ENCODE data around the gene SLAIN1.

DNA sequence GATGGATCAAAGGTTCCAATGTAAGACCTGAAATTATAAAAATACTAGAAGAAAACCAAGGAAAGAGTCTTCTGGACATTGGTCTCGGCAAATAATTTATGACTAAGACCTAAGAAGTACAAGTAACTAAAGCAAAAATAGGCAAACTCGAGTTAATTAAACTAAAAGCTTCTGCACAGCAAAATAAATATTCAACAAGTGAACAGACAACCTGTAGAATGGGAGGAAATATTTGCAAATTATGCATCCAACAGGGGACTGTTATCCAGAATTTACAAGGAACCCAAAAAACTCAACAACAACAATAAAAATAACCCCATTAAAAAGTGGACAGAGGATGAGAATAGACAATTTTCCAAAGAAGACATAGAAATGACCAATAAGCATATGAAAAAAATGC lies 9.7 kb upstream of the SLAIN1 start:
- no peak for TF ChIP-seq POLR2AphosphoS5 (IDR thresholded peaks at IDR 0.05; ENCODE audit: low read depth, low read length)
- TF ChIP-seq TAF1 (IDR thresholded peaks at IDR 0.05; ENCODE audit: borderline replicate concordance, insufficient read depth, low read length): no peak

Measured in PFSK-1 (cell line).